ENCODE data around the gene RHBDF2.

DNA sequence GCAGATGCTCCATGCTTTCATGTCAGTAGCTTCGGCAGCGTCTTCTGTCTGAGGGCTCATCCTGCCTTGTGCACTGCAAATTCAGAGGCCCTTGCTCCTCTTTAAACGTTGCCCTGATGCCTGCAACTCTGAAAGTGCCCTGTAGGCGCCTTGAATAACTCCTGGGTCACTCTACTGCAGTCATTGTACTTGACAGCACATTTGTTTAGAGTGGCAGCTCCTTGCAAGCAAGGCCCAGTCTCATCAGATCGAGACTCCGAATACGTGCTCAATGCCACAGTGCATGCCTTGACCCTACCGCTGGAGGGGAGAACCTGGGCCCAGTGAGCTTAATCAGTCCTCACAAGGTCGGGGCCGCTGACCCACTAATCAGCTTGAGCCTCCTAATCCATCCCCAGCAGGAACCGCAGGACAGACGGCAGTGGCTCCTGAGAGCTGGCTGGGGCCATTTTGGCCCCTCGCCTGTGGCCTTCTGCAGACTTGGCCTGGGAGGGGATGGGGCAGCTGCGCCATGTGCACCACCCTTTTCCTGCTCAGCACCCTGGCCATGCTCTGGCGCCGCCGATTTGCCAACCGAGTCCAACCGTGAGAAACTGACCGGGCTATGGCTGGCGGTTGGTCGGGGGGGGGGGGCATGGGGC lies 38.5 kb upstream of the RHBDF2 start, which contains the start of gene PRCD:
- TF ChIP-seq, protein P1, sequence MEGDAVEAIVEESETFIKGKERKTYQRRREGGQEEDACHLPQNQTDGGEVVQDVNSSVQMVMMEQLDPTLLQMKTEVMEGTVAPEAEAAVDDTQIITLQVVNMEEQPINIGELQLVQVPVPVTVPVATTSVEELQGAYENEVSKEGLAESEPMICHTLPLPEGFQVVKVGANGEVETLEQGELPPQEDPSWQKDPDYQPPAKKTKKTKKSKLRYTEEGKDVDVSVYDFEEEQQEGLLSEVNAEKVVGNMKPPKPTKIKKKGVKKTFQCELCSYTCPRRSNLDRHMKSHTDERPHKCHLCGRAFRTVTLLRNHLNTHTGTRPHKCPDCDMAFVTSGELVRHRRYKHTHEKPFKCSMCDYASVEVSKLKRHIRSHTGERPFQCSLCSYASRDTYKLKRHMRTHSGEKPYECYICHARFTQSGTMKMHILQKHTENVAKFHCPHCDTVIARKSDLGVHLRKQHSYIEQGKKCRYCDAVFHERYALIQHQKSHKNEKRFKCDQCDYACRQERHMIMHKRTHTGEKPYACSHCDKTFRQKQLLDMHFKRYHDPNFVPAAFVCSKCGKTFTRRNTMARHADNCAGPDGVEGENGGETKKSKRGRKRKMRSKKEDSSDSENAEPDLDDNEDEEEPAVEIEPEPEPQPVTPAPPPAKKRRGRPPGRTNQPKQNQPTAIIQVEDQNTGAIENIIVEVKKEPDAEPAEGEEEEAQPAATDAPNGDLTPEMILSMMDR (IDR thresholded peaks at IDR 0.05), result no peak
- TF ChIP-seq POLR2A (IDR thresholded peaks at IDR 0.05), result no peak

Measured in uterus (tissue), 2 donors.